Neural cell (in vitro differentiated cells): ENCODE results near the gene UBE2F. TPM values are rescaled to one million over a fixed set of nuclear protein-coding genes. Genes with fewer than 3 reads are reported as not detected.

ENCODE experiments used
- H2AFZ ChIP-seq: fragments of 200-600, 300-800 bp; sonication (generic), shearing (Covaris generic); 2 replicates; pipeline ENCODE4 v1.6.0; 2014; ENCODE audit warnings: low read depth, mild to moderate bottlenecking, antibody characterized with exemption, low read length, moderate library complexity
- H3F3A ChIP-seq: fragments of 200-600 bp; shearing (Covaris generic); 2 replicates; pipeline ENCODE4 v1.6.1; 2016; ENCODE audit warnings: mild to moderate bottlenecking, moderate library complexity, mixed read lengths, antibody characterized with exemption, low read length; ENCODE audit not compliant: insufficient read depth, poor library complexity, severe bottlenecking
- H3K27ac ChIP-seq: fragments of 200-600, 300-800 bp; sonication (generic), shearing (Covaris generic); 2 replicates; pipeline ENCODE4 v1.5.1; 2014; ENCODE audit warnings: mild to moderate bottlenecking, low read length, moderate library complexity
- H3K27me3 ChIP-seq: fragments of 300-800, 200-600 bp; sonication (generic), shearing (Covaris generic); 2 replicates; pipeline ENCODE4 v1.6.0; 2014; ENCODE audit warnings: mild to moderate bottlenecking, low read depth, low read length, moderate library complexity; ENCODE audit not compliant: insufficient read depth
- H3K36me3 ChIP-seq: fragments of 300-800, 200-600 bp; sonication (generic), shearing (Covaris generic); 2 replicates; pipeline ENCODE4 v1.5.1; 2014; ENCODE audit warnings: mild to moderate bottlenecking, antibody characterized with exemption, low read length, moderate library complexity; ENCODE audit not compliant: insufficient read depth
- H3K4me2 ChIP-seq: fragments of 300-800, 200-600 bp; sonication (generic), shearing (Covaris generic); 2 replicates; pipeline ENCODE4 v1.6.0; 2014; ENCODE audit warnings: mild to moderate bottlenecking, low read length
- H3K4me3 ChIP-seq: fragments of 300-800, 200-600 bp; sonication (generic), shearing (Covaris generic); 2 replicates; pipeline ENCODE4 v1.5.1; 2014; ENCODE audit warnings: mild to moderate bottlenecking, low read length, moderate library complexity
- H3K79me2 ChIP-seq: fragments of 200-600 bp; shearing (Covaris generic); replicated peaks from 2 replicates; pipeline ENCODE4 v1.6.0; 2014; ENCODE audit warnings: mild to moderate bottlenecking, low read length, moderate library complexity; ENCODE audit not compliant: insufficient read depth
- H3K9ac ChIP-seq: fragments of 300-800, 200-600 bp; sonication (generic), shearing (Covaris generic); 2 replicates; pipeline ENCODE4 v1.6.1; 2016; ENCODE audit warnings: mild to moderate bottlenecking, low read length, mixed read lengths
- H3K9me2 ChIP-seq: fragments of 200-600 bp; shearing (Covaris generic); 2 replicates; pipeline ENCODE4 v1.6.1; 2016; ENCODE audit warnings: mild to moderate bottlenecking, low read length, mixed read lengths; ENCODE audit not compliant: insufficient read depth
- H3K9me3 ChIP-seq: fragments of 200-600, 300-800 bp; sonication (generic), shearing (Covaris generic); 2 replicates; pipeline ENCODE4 v1.6.1; 2016; ENCODE audit warnings: mild to moderate bottlenecking, mixed run types, low read length, moderate library complexity, mixed read lengths
- H4K20me1 ChIP-seq: fragments of 200-600 bp; shearing (Covaris generic); 2 replicates; pipeline ENCODE4 v1.6.1; 2016; ENCODE audit warnings: mild to moderate bottlenecking, mixed run types; ENCODE audit not compliant: insufficient read depth
- EP300 ChIP-seq: fragments of 450-650 bp; conservative IDR thresholded peaks from 2 replicates; pipeline ENCODE4 v1.6.1; 2014; ENCODE audit warnings: antibody characterized with exemption, mild to moderate bottlenecking, moderate library complexity; ENCODE audit not compliant: poor library complexity, severe bottlenecking
- EZH2 ChIP-seq: fragments of 200-600, 300-800 bp; shearing (Covaris generic), sonication (generic); IDR thresholded peaks from 2 replicates; pipeline ENCODE4 v1.6.1; 2014; ENCODE audit warnings: antibody characterized with exemption, low read length, borderline replicate concordance, mild to moderate bottlenecking; ENCODE audit not compliant: insufficient read depth, poor library complexity, severe bottlenecking
- MXI1 ChIP-seq: fragments of 450-650 bp; conservative IDR thresholded peaks from 2 replicates; pipeline ENCODE4 v1.6.1; 2014; ENCODE audit warnings: antibody characterized with exemption, mild to moderate bottlenecking; ENCODE audit not compliant: poor library complexity, severe bottlenecking
- POLR2AphosphoS5 ChIP-seq: IDR thresholded peaks from 2 replicates; pipeline ENCODE4 v1.6.1; 2012
- RAD21 ChIP-seq: fragments of 450-650 bp; conservative IDR thresholded peaks from 2 replicates; pipeline ENCODE4 v1.6.1; 2014; ENCODE audit warnings: antibody characterized with exemption, mild to moderate bottlenecking, moderate library complexity
- REST ChIP-seq: IDR thresholded peaks from 2 replicates; pipeline ENCODE4 v1.6.1; 2012; ENCODE audit warnings: borderline replicate concordance
- SMC3 ChIP-seq: fragments of 450-650 bp; conservative IDR thresholded peaks from 2 replicates; pipeline ENCODE4 v1.6.1; 2014; ENCODE audit warnings: antibody characterized with exemption, mild to moderate bottlenecking, moderate library complexity; ENCODE audit not compliant: poor library complexity
- TAF1 ChIP-seq: IDR thresholded peaks from 2 replicates; pipeline ENCODE4 v1.6.1; 2012; ENCODE audit warnings: low read depth
- polyA plus RNA-seq: library from polyadenylated mRNA; depleted of rRNA; stranded (reverse); fragments of >200 nt; gene quantifications from 2 replicates; pipeline ENCODE4 v1.2.3, GENCODE V29; 2014
- TF ChIP-seq, protein P1 (sequence below): fragments of 450-650 bp; IDR thresholded peaks from 2 replicates; pipeline ENCODE4 v1.5.1; 2014; ENCODE audit warnings: antibody characterized with exemption, mild to moderate bottlenecking, moderate library complexity; ENCODE audit not compliant: poor library complexity, severe bottlenecking

UBE2F gene
- polyA plus RNA-seq, 1 donor from 2014 or later: 65.7 TPM

- Histone ChIP-seq H3K9me3 (no peaks in the 10 kb centered on the region), H4K20me1 (no peaks in the 10 kb centered on the region), H3K9me2 (no peaks in the 10 kb centered on the region), H3K4me3 (no peak overlapping the region), H3K27me3 (no peaks in the 10 kb centered on the region), H3K4me2 (no peak overlapping the region), H3K79me2 (no peaks in the 10 kb centered on the region), H3K27ac (no peak overlapping the region), H3K9ac (no peak overlapping the region), H3F3A (no peaks in the 10 kb centered on the region), H2AFZ (no peak overlapping the region), H3K36me3 (no peaks in the 10 kb centered on the region)
- TF ChIP-seq EZH2: no peak
- no peak for TF ChIP-seq RAD21
- TF ChIP-seq POLR2AphosphoS5: no peak
- TF ChIP-seq EP300: no peak
- TF ChIP-seq REST: no peak
- TF ChIP-seq TAF1: no peak
- no peak for TF ChIP-seq SMC3
- TF ChIP-seq MXI1: no peak
- TF ChIP-seq, protein P1, sequence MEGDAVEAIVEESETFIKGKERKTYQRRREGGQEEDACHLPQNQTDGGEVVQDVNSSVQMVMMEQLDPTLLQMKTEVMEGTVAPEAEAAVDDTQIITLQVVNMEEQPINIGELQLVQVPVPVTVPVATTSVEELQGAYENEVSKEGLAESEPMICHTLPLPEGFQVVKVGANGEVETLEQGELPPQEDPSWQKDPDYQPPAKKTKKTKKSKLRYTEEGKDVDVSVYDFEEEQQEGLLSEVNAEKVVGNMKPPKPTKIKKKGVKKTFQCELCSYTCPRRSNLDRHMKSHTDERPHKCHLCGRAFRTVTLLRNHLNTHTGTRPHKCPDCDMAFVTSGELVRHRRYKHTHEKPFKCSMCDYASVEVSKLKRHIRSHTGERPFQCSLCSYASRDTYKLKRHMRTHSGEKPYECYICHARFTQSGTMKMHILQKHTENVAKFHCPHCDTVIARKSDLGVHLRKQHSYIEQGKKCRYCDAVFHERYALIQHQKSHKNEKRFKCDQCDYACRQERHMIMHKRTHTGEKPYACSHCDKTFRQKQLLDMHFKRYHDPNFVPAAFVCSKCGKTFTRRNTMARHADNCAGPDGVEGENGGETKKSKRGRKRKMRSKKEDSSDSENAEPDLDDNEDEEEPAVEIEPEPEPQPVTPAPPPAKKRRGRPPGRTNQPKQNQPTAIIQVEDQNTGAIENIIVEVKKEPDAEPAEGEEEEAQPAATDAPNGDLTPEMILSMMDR: no peak
These were observed 116.0 kb downstream of the UBE2F start for GRCh38 chr2:238082827-238083226.

DNA sequence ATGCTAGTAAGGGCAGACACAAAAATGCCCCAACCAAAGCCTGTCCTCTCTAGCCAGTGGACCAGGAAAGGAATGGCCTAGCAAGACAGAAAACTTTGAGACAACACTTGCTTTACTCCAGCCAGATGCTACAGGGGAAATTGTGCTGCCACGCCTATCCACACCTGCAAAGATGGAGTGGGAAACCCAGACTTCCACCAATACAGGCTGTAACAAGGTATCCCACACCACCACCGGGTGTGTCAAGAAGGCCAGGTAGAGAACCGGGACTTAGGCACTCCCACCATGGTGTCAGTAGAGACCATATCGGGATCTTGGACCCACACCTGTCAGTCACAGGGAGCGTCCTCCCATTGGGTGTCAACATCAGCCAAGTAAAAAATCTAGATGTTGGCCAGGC, 117.1 kb downstream of the UBE2F start:
- no peak overlapping the region for H3K4me3 ChIP-seq
- no peaks in the 10 kb centered on the region for H3F3A ChIP-seq
- H2AFZ ChIP-seq: no peak overlapping the region
- no peaks in the 10 kb centered on the region for H3K79me2 ChIP-seq
- H3K9me2 ChIP-seq: no peaks in the 10 kb centered on the region
- no peaks in the 10 kb centered on the region for H3K27me3 ChIP-seq
- H4K20me1 ChIP-seq: no peaks in the 10 kb centered on the region
- no peaks in the 10 kb centered on the region for H3K9me3 ChIP-seq
- H3K27ac ChIP-seq: no peak overlapping the region
- H3K4me2 ChIP-seq: no peak overlapping the region
- no peak overlapping the region for H3K9ac ChIP-seq
- TF ChIP-seq, protein P1: no peak
- TF ChIP-seq EZH2 (no peak), MXI1 (no peak), POLR2AphosphoS5 (no peak), REST (no peak), RAD21 (no peak)
- no peaks in the 10 kb centered on the region for H3K36me3 ChIP-seq
